A549 (cell line): ENCODE data around the gene KSR1. TPM values are rescaled to one million over a fixed set of nuclear protein-coding genes. Genes with fewer than 3 reads are reported as not detected.

Source experiments
- ATAC-seq, 2 experiments: fragments of 200-7000 bp in 1 of 2; fragments of >200 bp in 1 of 2; cut with Nextera tagmentation in 1 of 2; cut with Tn5 transposase in 1 of 2; 3 replicates each; pipeline versions ENCODE4 v1.8.0 to v1.9.1; 2018 to 2020; ENCODE audit warnings: mild to moderate bottlenecking in 1 of 2, moderate library complexity in 1 of 2
- CTCF ChIA-PET: fragments of 300-600 bp; sonication (Branson Sonifier 250); formaldehyde crosslinking; extraction: SDS; loops from one replicate; lab custom pipeline; 2021; ENCODE audit warnings: antibody characterized with exemption, inconsistent platforms; lab: Yijun Ruan, JAX
- POLR2A ChIA-PET: fragments of 350-600 bp; formaldehyde crosslinking; extraction: SDS; loops from one replicate; lab custom pipeline; 2021; ENCODE audit warnings: antibody characterized with exemption, inconsistent platforms; lab: Yijun Ruan, JAX
- DNase-seq, 2 experiments: peaks; one replicate each; pipeline versions ENCODE4 v3.0.0 to v3.0.0-alpha.2; 2011 to 2016; ENCODE audit warnings: low read depth in 1 of 2, low spot score in 1 of 2
- FAIRE-seq: peaks from 2 replicates; lab custom pipeline; 2011; peaks lifted over from hg19 to GRCh38; lab: Jason Lieb, UNC
- H3K27ac ChIP-seq, 2 experiments: fragments of >200 bp; sonication (Bioruptor Twin); formaldehyde crosslinking; 3 replicates each; pipeline ENCODE4 v1.5.1; 2016 to 2017
- H3K4me1 ChIP-seq: fragments of >200 bp; sonication (Bioruptor Twin); formaldehyde crosslinking; 3 replicates; pipeline ENCODE4 v1.6.1; 2016
- H3K4me2 ChIP-seq: fragments of >200 bp; sonication (Bioruptor Twin); formaldehyde crosslinking; 3 replicates; pipeline ENCODE4 v1.6.1; 2016
- H3K4me3 ChIP-seq: fragments of >200 bp; sonication (Bioruptor Twin); formaldehyde crosslinking; 3 replicates; pipeline ENCODE4 v1.5.1; 2016
- H3K9me3 ChIP-seq: fragments of >200 bp; sonication (Bioruptor Twin); formaldehyde crosslinking; 3 replicates; pipeline ENCODE4 v1.6.1; 2016
- BCL3 ChIP-seq: fragments of >200 bp; sonication (Bioruptor Twin); formaldehyde crosslinking; IDR thresholded peaks from 3 replicates; pipeline ENCODE4 v1.6.1; 2016
- CEBPB ChIP-seq, 2 experiments: fragments of >200 bp in 1 of 2; sonication (Bioruptor Twin) in 1 of 2; formaldehyde crosslinking in 1 of 2; IDR thresholded peaks; 2 replicates each; pipeline ENCODE4 v1.6.1; 2012 to 2016
- CTCF ChIP-seq: fragments of >200 bp; sonication (Bioruptor Twin); formaldehyde crosslinking; IDR thresholded peaks from 3 replicates; pipeline ENCODE4 v1.5.1; 2016
- EHF ChIP-seq: fragments of 250-450 bp; sonication (Bioruptor Pico); IDR thresholded peaks from 2 replicates; pipeline ENCODE4 v1.5.0; 2020; ENCODE audit warnings: mild to moderate bottlenecking
- EP300 ChIP-seq, 2 experiments: fragments of >200 bp; sonication (Bioruptor Twin); formaldehyde crosslinking; IDR thresholded peaks; 2 replicates in 1 of 2; 3 replicates in 1 of 2; pipeline ENCODE4 v1.6.1; 2016 to 2017
- FOSB ChIP-seq: fragments of 250-450 bp; sonication (Bioruptor Pico); IDR thresholded peaks from 2 replicates; pipeline ENCODE4 v1.5.0; 2020; ENCODE audit warnings: mild to moderate bottlenecking, moderate library complexity
- GATA3 ChIP-seq: IDR thresholded peaks from 2 replicates; pipeline ENCODE4 v1.6.1; 2012; ENCODE audit warnings: borderline replicate concordance
- HEYL ChIP-seq: fragments of 250-450 bp; sonication (Bioruptor Pico); IDR thresholded peaks from 2 replicates; pipeline ENCODE4 v1.8.0; 2021; ENCODE audit warnings: mild to moderate bottlenecking, moderate library complexity
- HOXB13 ChIP-seq: fragments of 250-450 bp; sonication (Bioruptor Pico); IDR thresholded peaks from 2 replicates; pipeline ENCODE4 v1.5.0; 2020; ENCODE audit warnings: low read depth, mild to moderate bottlenecking, moderate library complexity
- JUN ChIP-seq, 2 experiments: fragments of >200 bp; sonication (Bioruptor Twin); formaldehyde crosslinking; IDR thresholded peaks; 2 replicates in 1 of 2; 3 replicates in 1 of 2; pipeline ENCODE4 v1.6.1; 2016 to 2017
- JUNB ChIP-seq: fragments of >200 bp; sonication (Bioruptor Twin); formaldehyde crosslinking; IDR thresholded peaks from 2 replicates; pipeline ENCODE4 v1.6.1; 2016
- MYC ChIP-seq: IDR thresholded peaks from 2 replicates; pipeline ENCODE4 v1.6.1; 2012; ENCODE audit warnings: mild to moderate bottlenecking, inconsistent platforms, low read length, improper control_type of control experiment, borderline replicate concordance
- RAD21 ChIP-seq, 2 experiments: fragments of >200 bp in 1 of 2; sonication (Bioruptor Twin) in 1 of 2; formaldehyde crosslinking in 1 of 2; IDR thresholded peaks in 1 of 2; conservative IDR thresholded peaks in 1 of 2; 2 replicates in 1 of 2; 3 replicates in 1 of 2; pipeline ENCODE4 v1.6.1; 2012 to 2018; ENCODE audit warnings: inconsistent platforms in 1 of 2
- RCOR1 ChIP-seq: fragments of 150-350 bp; IDR thresholded peaks from 2 replicates; pipeline ENCODE4 v1.6.1; 2014; ENCODE audit warnings: antibody characterized with exemption, low read length, low read depth
- SMC3 ChIP-seq: fragments of >200 bp; sonication (Bioruptor Twin); formaldehyde crosslinking; IDR thresholded peaks from 3 replicates; pipeline ENCODE4 v1.6.1; 2018; ENCODE audit warnings: inconsistent platforms
- TFCP2L1 ChIP-seq: fragments of 250-450 bp; sonication (Bioruptor Pico); IDR thresholded peaks from 2 replicates; pipeline ENCODE4 v1.5.0; 2021; ENCODE audit warnings: mild to moderate bottlenecking
- TP53 ChIP-seq: fragments of 250-450 bp; sonication (Bioruptor Pico); IDR thresholded peaks from 2 replicates; pipeline ENCODE4 v1.5.0; 2021; ENCODE audit warnings: mild to moderate bottlenecking, moderate library complexity
- ZC3H11A ChIP-seq: fragments of 450-650 bp; IDR thresholded peaks from 2 replicates; pipeline ENCODE4 v1.6.1; 2014; ENCODE audit warnings: antibody characterized with exemption, mild to moderate bottlenecking
- ZFP36 ChIP-seq: fragments of 450-650 bp; IDR thresholded peaks from 2 replicates; pipeline ENCODE4 v1.6.1; 2014; ENCODE audit warnings: borderline replicate concordance; ENCODE audit not compliant: partially characterized antibody
- ZNF302 ChIP-seq: fragments of 250-450 bp; sonication (Bioruptor Pico); IDR thresholded peaks from 2 replicates; pipeline ENCODE4 v1.9.0; 2021; ENCODE audit warnings: inconsistent platforms, mild to moderate bottlenecking, moderate library complexity
- WGBS: methylation state at CpG from one replicate; pipeline ENCODE4 v1.1.6; 2017; ENCODE audit errors: missing lambda C conversion rate; 5-methylcytosine and 5-hydroxymethylcytosine counted together
- polyA plus RNA-seq, 4 experiments: library from polyadenylated mRNA; depleted of rRNA in 3 of 4; stranded (reverse); fragments of >200 nt; fragmentation: RNase III in 1 of 4; extraction: RNeasy Plus Mini Kit Qiagen cat#74134 plus additional on column Dnase treatment in 1 of 4; gene quantifications; 2 replicates in 3 of 4; 3 replicates in 1 of 4; pipeline ENCODE4 v1.2.3, GENCODE V29; 2011 to 2017
- TF ChIP-seq, protein P1 (sequence below): IDR thresholded peaks from 2 replicates; pipeline ENCODE4 v1.6.1; 2012
- TF ChIP-seq, protein P2 (sequence below): fragments of >200 bp; sonication (Bioruptor Twin); formaldehyde crosslinking; IDR thresholded peaks from 2 replicates; pipeline ENCODE4 v1.6.1; 2016

The KSR1 gene
- polyA plus RNA-seq, 2 of the 4 experiments (the other 2 are of a cell fraction), result 13.3 to 14.6 TPM

DNA sequence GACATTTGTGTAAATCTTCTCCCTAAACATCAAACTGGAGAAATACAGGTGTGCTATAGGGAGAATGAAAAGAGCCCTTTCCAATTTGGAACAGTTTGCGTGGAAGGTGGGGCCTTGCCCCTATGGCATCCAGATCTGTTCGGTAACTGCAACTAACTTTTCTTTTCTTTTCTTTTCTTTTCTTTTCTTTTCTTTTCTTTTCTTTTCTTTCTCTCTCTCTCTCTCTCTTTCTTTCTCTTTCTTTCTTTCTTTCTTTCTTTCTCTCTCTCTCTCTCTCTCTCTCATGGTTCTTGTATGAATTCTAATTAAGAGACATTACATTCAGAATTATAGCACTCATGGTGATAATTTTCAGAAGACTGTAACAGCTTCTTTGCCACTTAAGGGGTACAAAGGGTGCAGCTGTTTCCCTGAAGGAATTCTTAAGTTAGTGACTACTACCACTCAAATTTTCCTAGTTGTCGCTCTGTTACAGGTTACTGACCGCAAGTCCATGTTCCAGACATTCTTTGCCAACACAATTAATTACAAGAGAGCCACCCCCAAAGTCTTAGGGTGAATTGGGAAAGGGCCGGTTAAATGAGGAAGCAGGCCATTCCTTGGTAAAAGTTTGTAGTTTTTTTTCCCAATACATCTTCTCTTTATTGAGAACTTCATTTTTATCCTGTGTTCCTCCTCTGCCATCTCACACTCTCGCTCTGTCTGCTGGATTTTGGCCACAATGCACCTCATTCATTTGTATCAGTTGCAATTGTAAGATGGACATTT is 69.8 kb downstream of the KSR1 start (continued):
- no peak for TF ChIP-seq MYC

DNA sequence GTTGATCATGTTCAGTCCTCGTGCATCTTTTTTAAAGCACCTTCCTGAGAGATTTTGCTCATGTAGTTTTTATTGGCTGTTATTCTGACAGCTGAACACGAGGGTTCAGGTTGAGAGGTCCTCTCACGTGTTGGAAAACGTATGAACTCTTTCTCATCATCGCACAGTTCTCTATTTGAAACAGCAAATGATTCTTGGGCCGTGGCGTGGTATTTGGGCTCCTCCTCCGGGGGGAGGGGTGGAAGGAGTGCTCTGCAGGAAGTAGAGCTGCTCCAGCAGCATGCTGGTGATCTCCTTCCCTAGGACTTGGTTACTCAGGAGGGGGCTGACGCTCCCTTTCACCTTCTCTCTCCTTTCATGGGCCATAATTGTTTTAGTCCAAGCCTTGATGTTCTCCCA is 70.4 kb downstream of the KSR1 start:
- H3K27ac ChIP-seq, result peak overlapping the region; percentile 50 to 79
- CTCF ChIA-PET, result interaction anchor here (1.0 to 2.5 kb wide), 5 partner anchors 26 to 74 kb away, joined by 3 to 10 read pairs (median 3); partner anchors contain the start of gene KSR1
- peaks cover 66% of the 10 kb centered on the region for H3K4me1 ChIP-seq
- POLR2A ChIA-PET, result no interaction called here
- WGBS, result 27% methylated on average over 9 of the region's 9 CpGs
- H3K4me2 ChIP-seq, result peak overlapping the region; percentile 58
- TF ChIP-seq EHF (CRISPR knock-in tag) (no peak), ZNF302 (CRISPR knock-in tag) (no peak), TFCP2L1 (CRISPR knock-in tag) (no peak)
- TF ChIP-seq, protein P1, sequence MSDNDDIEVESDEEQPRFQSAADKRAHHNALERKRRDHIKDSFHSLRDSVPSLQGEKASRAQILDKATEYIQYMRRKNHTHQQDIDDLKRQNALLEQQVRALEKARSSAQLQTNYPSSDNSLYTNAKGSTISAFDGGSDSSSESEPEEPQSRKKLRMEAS, result peak; percentile 69; the same call in 1 of the 2 replicates
- peak in 1 of 2 experiments; percentile 46; a peak in 3 of 6 replicates for ATAC-seq
- no peaks in the 10 kb centered on the region for H3K9me3 ChIP-seq
- peak; percentile 32 for FAIRE-seq
- DNase-seq, result peak in 1 of 2 experiments; percentile 52
- H3K4me3 ChIP-seq, result no peak overlapping the region

DNA sequence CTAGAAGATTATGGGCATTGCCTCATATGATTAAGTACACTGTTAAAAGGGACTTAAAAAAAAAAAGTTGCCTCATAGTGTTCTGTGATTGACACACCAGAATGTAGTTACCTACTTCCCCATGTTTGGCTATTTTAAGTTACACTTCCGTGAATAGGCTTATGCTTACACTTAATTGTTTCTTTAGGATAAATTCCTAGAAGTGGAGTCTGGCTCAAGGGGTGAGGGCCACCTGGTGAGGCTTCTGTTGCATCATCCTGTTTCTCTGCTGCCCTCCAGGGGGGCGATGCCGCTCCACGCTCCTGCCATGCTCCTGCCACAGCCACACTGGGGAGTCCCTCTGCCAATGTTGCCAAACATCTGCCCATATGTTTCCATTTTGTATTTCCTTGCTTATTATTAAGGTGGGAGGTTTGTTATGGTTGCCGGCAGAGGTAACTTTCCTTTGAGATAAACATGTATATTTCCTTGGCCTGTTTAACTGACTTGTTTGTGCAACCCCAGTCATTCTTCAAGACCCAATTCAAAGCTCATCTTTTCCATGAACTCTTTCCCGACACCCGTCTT is 73.1 kb downstream of the KSR1 start:
- Histone ChIP-seq H3K4me2 (peak overlapping the region; percentile 61), H3K27ac (peak overlapping the region; percentile 70 to 84), H3K4me3 (no peak overlapping the region), H3K4me1 (peaks cover 93% of the 10 kb centered on the region), H3K9me3 (no peaks in the 10 kb centered on the region)
- CTCF ChIA-PET, result interaction anchor here (1.0 to 1.6 kb wide), 4 partner anchors 11 to 71 kb away, joined by 3 to 4 read pairs (median 4); no protein-coding TSS in a partner anchor
- ATAC-seq, result peak; percentile 30 to 42; a peak in 4 of 6 replicates
- WGBS, result 50% methylated on average over 7 of the region's 7 CpGs
- POLR2A ChIA-PET, result no interaction called here
- TF ChIP-seq JUN (IDR thresholded peaks at IDR 0.05), result peak in 1 of 2 experiments; percentile 84; a peak in 4 of 5 replicates
- TF ChIP-seq FOSB (CRISPR knock-in tag), result 0 out of 2 replicates have a peak, but pooled peaks have one; percentile 59
- no peak for TF ChIP-seq ZFP36
- 0 out of 2 replicates have a peak, but pooled peaks have one; percentile 31 for TF ChIP-seq HEYL (CRISPR knock-in tag)
- no peak for TF ChIP-seq GATA3
- TF ChIP-seq, protein P2, sequence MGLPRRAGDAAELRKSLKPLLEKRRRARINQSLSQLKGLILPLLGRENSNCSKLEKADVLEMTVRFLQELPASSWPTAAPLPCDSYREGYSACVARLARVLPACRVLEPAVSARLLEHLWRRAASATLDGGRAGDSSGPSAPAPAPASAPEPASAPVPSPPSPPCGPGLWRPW, result peak; percentile 57
- TF ChIP-seq, protein P1, result peak; percentile 36; the same call in 1 of the 2 replicates
- TF ChIP-seq RCOR1, result no peak
- TF ChIP-seq TP53 (CRISPR knock-in tag), result no peak
- peak; percentile 55; the same call in 1 of the 2 replicates for TF ChIP-seq EHF (CRISPR knock-in tag)
- no peak for TF ChIP-seq ZC3H11A
- TF ChIP-seq CEBPB (IDR thresholded peaks at IDR 0.05), result peak; percentile 86 to 93
- 0 out of 3 replicates have a peak, but pooled peaks have one; percentile 13 for TF ChIP-seq CTCF
- TF ChIP-seq TFCP2L1 (CRISPR knock-in tag), result no peak
- peak; percentile 74 to 87; a peak in 4 of 5 replicates for TF ChIP-seq EP300 (IDR thresholded peaks at IDR 0.05)
- peak; percentile 78; the same call in 1 of the 2 replicates for TF ChIP-seq HOXB13 (CRISPR knock-in tag)
- TF ChIP-seq SMC3, result peak; percentile 56; the same call in 2 of the 3 replicates
- peak; percentile 47; the same call in 1 of the 2 replicates for TF ChIP-seq JUNB
- TF ChIP-seq BCL3, result 0 out of 3 replicates have a peak, but pooled peaks have one; percentile 36
- TF ChIP-seq RAD21 (conservative IDR thresholded peaks at IDR 0.05 in 1 of 2, IDR thresholded peaks at IDR 0.05 in 1 of 2), result peak; percentile 35 to 61; a peak in 4 of 5 replicates
- DNase-seq, result peak in 1 of 2 experiments; percentile 83
- peak; percentile 28 for FAIRE-seq
